ENCODE data around the gene SORBS1.

- TF ChIP-seq CTCF (IDR thresholded peaks at IDR 0.05): no peak
- no peak for TF ChIP-seq POLR2A (IDR thresholded peaks at IDR 0.05)
These were observed 18.4 kb downstream of the SORBS1 start for GRCh38 chr10:95542761-95543160.
